HS-27A (cell line): ENCODE data around the gene HSPB1.
"Not testable (repeated sequence)": the region's sequence is repeated elsewhere in the genome, so short reads cannot be mapped to it uniquely, and the experiment has no call there.

Source experiments
- DNase-seq: peaks from one replicate; pipeline ENCODE4 v3.0.0-alpha.2; 2012; ENCODE audit warnings: low read depth, missing footprints

The HSPB1 gene

GRCh38 chr7:76281706-76282343, 20.6 kb upstream of the HSPB1 start:
- DNase-seq, result no peak

GRCh38 chr7:76282344-76283253, 19.9 kb upstream of the HSPB1 start:
- no peak for DNase-seq

- no peak for DNase-seq
These were observed 19.0 kb upstream of the HSPB1 start for GRCh38 chr7:76283254-76284159.

GRCh38 chr7:76285604-76286374, 16.7 kb upstream of the HSPB1 start:
- no peak for DNase-seq

GRCh38 chr7:76286842-76287403, 15.6 kb upstream of the HSPB1 start:
- DNase-seq, result no peak

- not testable (repeated sequence) for DNase-seq
These were observed 11.6 kb upstream of the HSPB1 start for GRCh38 chr7:76290847-76291350.

GRCh38 chr7:76291351-76292212, 10.9 kb upstream of the HSPB1 start:
- peak; percentile 97 for DNase-seq

- no peak for DNase-seq
These were observed 10.3 kb upstream of the HSPB1 start for GRCh38 chr7:76292213-76292573.

- DNase-seq, result not testable (repeated sequence)
These were observed 9.6 kb upstream of the HSPB1 start for GRCh38 chr7:76292911-76293310.

- DNase-seq, result no peak
These were observed 9.0 kb upstream of the HSPB1 start for GRCh38 chr7:76293407-76293901.

- DNase-seq, result peak; percentile 89
These were observed 8.0 kb upstream of the HSPB1 start for GRCh38 chr7:76294344-76295024.

GRCh38 chr7:76296743-76297740, 5.4 kb upstream of the HSPB1 start:
- no peak for DNase-seq

GRCh38 chr7:76300166-76300731, 2.2 kb upstream of the HSPB1 start:
- DNase-seq, result no peak

- no peak for DNase-seq
These were observed 1.5 kb upstream of the HSPB1 start for GRCh38 chr7:76301000-76301399.

GRCh38 chr7:76303202-76304147, 1.0 kb downstream of the HSPB1 start:
- DNase-seq, result peak; percentile 80

GRCh38 chr7:76304888-76305375, 2.5 kb downstream of the HSPB1 start:
- no peak for DNase-seq
